ENCODE measurements around the gene SBNO1.

Gene SBNO1

DNA sequence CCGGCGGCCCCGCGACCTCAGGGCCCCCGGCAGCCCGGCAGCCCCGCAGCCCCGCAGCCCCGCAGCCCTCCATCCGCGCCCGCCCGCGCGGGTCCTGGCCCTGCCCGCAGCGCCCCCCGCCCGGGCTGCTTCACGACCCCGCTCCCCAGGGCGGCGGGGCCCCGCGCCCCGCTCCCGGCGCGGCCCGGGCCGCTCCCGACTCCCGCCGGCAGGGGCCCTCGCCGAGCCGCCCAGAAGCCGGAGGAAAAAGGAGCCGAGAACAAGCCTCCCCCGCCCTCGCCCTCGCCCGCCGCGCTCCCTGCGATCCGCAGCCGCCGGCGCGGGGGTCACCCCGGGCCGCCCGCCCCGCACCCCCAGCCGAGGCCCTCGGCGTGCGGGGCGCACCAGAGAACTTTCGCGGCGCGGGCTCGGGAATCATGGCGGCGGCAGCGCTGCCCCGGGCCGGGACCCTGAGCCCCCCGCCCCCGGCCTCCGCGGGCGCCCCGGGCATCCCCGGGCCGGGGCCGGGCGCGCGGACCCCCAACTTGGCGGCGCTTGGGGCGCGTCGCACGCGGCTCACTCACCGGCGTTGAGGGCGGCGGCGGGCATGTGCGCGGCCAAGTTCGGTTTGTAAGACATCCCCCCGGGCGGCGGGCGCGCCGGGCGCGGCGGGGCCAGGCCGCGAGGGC lies 93.5 kb downstream of the SBNO1 start:
- Histone ChIP-seq H3K9me3 (ENCODE audit: control insufficient read depth, insufficient read depth, low read depth, low read length) (no peaks in the 10 kb centered on the region), H3K4me3 (ENCODE audit: low read depth, low read length) (peak overlapping the region; percentile 83), H3K4me1 (ENCODE audit: control insufficient read depth, insufficient read depth, low read length) (peaks cover 6% of the 10 kb centered on the region), H3K27ac (ENCODE audit: extremely low read depth, low read depth, low read length) (peak overlapping the region; percentile 96), H3K36me3 (ENCODE audit: control insufficient read depth in 2 of 2, insufficient read depth in 1 of 2, low read length in 2 of 2) (peaks cover 0 to 28% of the 10 kb centered on the region in 2 experiments; a peak in 1 of 3 replicates)
- ChIA-PET CTCF (interaction anchor here (0.6 to 1.1 kb wide), 2 partner anchors 10 to 138 kb away, joined by 3 to 4 read pairs; no protein-coding TSS in a partner anchor), POLR2A (interaction anchor here (1.6 kb wide), 1 partner anchor 38 kb away, joined by 4 read pairs; the partner anchor contains the start of genes MPHOSPH9 and MTRFR)
- TF ChIP-seq ZNF791 (tag by site-specific recombination; IDR thresholded peaks at IDR 0.05) (no peak), ZIC2 (tag by site-specific recombination; IDR thresholded peaks at IDR 0.05) (no peak), ZNF433 (tag by site-specific recombination; IDR thresholded peaks at IDR 0.05; ENCODE audit: low read depth) (no peak), ZNF175 (tag by site-specific recombination; IDR thresholded peaks at IDR 0.05) (no peak), GLI4 (tag by site-specific recombination; IDR thresholded peaks at IDR 0.05) (no peak), ZFP3 (tag by site-specific recombination; IDR thresholded peaks at IDR 0.05; ENCODE audit: low read depth) (no peak), ZNF211 (tag by site-specific recombination; IDR thresholded peaks at IDR 0.05; ENCODE audit: low read depth) (no peak), KLF8 (tag by site-specific recombination; IDR thresholded peaks at IDR 0.05) (no peak), ZNF585B (tag by site-specific recombination; IDR thresholded peaks at IDR 0.05) (no peak), ZNF510 (tag by site-specific recombination; IDR thresholded peaks at IDR 0.05; ENCODE audit: insufficient replicate concordance) (no peak)
- TF ChIP-seq, protein P1, sequence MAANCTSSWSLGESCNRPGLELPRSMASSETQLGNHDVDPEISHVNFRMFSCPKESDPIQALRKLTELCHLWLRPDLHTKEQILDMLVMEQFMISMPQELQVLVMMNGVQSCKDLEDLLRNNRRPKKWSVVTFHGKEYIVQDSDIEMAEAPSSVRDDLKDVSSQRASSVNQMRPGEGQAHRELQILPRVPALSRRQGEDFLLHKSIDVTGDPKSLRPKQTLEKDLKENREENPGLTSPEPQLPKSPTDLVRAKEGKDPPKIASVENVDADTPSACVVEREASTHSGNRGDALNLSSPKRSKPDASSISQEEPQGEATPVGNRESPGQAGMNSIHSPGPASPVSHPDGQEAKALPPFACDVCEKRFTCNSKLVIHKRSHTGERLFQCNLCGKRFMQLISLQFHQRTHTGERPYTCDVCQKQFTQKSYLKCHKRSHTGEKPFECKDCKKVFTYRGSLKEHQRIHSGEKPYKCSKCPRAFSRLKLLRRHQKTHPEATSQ (tag by site-specific recombination; IDR thresholded peaks at IDR 0.05): no peak
- TF ChIP-seq, protein P2, sequence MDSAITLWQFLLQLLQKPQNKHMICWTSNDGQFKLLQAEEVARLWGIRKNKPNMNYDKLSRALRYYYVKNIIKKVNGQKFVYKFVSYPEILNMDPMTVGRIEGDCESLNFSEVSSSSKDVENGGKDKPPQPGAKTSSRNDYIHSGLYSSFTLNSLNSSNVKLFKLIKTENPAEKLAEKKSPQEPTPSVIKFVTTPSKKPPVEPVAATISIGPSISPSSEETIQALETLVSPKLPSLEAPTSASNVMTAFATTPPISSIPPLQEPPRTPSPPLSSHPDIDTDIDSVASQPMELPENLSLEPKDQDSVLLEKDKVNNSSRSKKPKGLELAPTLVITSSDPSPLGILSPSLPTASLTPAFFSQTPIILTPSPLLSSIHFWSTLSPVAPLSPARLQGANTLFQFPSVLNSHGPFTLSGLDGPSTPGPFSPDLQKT (IDR thresholded peaks at IDR 0.05; ENCODE audit: borderline replicate concordance, low read depth, low read length): no peak

DNA sequence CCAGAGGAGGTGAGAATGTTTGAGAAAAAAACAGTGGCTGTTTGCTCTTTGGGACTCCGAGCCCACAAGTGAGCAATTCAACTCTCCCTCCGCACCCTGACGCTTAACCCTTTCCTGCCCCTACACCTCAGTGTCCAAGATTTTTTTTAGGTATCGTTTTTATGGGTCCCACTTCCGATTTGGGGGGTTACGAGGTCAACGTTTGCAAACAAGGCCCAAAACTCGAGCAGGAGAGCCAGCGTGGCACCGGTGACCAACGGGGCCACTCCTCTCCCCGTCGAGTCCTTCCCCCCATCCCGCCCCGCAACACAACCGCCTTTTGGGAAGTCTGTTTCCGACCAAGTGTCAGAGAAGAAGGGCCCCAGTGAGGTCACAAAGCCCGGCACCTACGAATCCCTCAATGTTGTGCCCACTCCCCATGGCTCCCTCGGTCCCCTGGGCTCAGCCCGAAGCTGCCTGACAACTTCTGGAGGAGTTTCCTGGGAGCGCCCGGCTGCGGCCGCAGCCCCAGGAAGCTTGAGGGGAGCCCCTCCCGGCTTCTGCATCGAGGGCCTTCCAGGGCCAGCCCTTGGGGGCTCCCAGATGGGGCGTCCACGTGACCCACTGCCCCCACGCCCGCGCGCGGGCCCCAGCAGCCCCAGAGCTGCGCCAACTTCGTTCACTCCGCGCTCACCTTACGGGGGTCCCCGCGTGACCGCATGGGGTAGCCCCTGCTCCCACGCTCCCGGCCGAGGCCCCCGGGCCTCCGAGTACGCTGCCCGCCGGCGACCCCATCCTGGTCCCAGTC lies 94.2 kb downstream of the SBNO1 start:
- Histone ChIP-seq H3K9me3 (ENCODE audit: control insufficient read depth, insufficient read depth, low read depth, low read length) (no peaks in the 10 kb centered on the region), H3K36me3 (ENCODE audit: control insufficient read depth in 2 of 2, insufficient read depth in 1 of 2, low read length in 2 of 2) (peaks cover 0 to 35% of the 10 kb centered on the region in 2 experiments; a peak in 1 of 3 replicates), H3K4me1 (ENCODE audit: control insufficient read depth, insufficient read depth, low read length) (peaks cover 6% of the 10 kb centered on the region), H3K27ac (ENCODE audit: extremely low read depth, low read depth, low read length) (peak overlapping the region; percentile 96), H3K4me3 (ENCODE audit: low read depth, low read length) (peak overlapping the region; percentile 83)
- POLR2A ChIA-PET: interaction anchor here (1.6 kb wide), 2 partner anchors 19 to 37 kb away, joined by 4 read pairs; partner anchors contain the start of genes MPHOSPH9 and MTRFR
- CTCF ChIA-PET: interaction anchor here (0.5 to 1.1 kb wide), 5 partner anchors 10 to 398 kb away, joined by 3 to 4 read pairs (median 3); no protein-coding TSS in a partner anchor
- TF ChIP-seq ZNF114 (tag by site-specific recombination; IDR thresholded peaks at IDR 0.05): no peak
- TF ChIP-seq ZNF701 (tag by site-specific recombination; IDR thresholded peaks at IDR 0.05): no peak
- TF ChIP-seq BCL11A (tag by site-specific recombination; IDR thresholded peaks at IDR 0.05; ENCODE audit: low read depth): no peak
- TF ChIP-seq ZNF571 (tag by site-specific recombination; IDR thresholded peaks at IDR 0.05): no peak
- TF ChIP-seq ZNF433 (tag by site-specific recombination; IDR thresholded peaks at IDR 0.05; ENCODE audit: low read depth): no peak
- TF ChIP-seq SP3 (tag by site-specific recombination; IDR thresholded peaks at IDR 0.05): peak; percentile 45
- TF ChIP-seq IKZF3 (tag by site-specific recombination; IDR thresholded peaks at IDR 0.05): no peak
- TF ChIP-seq ZBTB8A (tag by site-specific recombination; IDR thresholded peaks at IDR 0.05): peak; percentile 93
- TF ChIP-seq ZNF707 (tag by site-specific recombination; IDR thresholded peaks at IDR 0.05): no peak
- no peak for TF ChIP-seq ZFP41 (tag by site-specific recombination; IDR thresholded peaks at IDR 0.05; ENCODE audit: borderline replicate concordance)
- TF ChIP-seq ZNF521 (tag by site-specific recombination; IDR thresholded peaks at IDR 0.05): no peak
- TF ChIP-seq ZFHX2 (tag by site-specific recombination; conservative IDR thresholded peaks at IDR 0.05): 0 out of 2 replicates have a peak, but pooled peaks have one; percentile 21
- TF ChIP-seq ZNF529 (tag by site-specific recombination; IDR thresholded peaks at IDR 0.05; ENCODE audit: insufficient replicate concordance): no peak
- TF ChIP-seq ZNF121 (tag by site-specific recombination; IDR thresholded peaks at IDR 0.05): no peak
- TF ChIP-seq SP2 (tag by site-specific recombination; IDR thresholded peaks at IDR 0.05): peak; percentile 37; the same call in 1 of the 2 replicates
- no peak for TF ChIP-seq ZFP37 (tag by site-specific recombination; IDR thresholded peaks at IDR 0.05)
- no peak for TF ChIP-seq KLF9 (tag by site-specific recombination; IDR thresholded peaks at IDR 0.05; ENCODE audit: low read depth)
- no peak for TF ChIP-seq ZNF302 (tag by site-specific recombination; IDR thresholded peaks at IDR 0.05; ENCODE audit: low read depth)
- TF ChIP-seq ZNF248 (tag by site-specific recombination; IDR thresholded peaks at IDR 0.05): no peak

Measured in HEK293 (cell line).